Hematopoietic multipotent progenitor cell treated with erythropoietin and hydrocortisone succinate and interleukin-3 and kit ligand, for 6 days (in vitro differentiated cells): Measurements from ENCODE around the gene SIK2.

ENCODE experiments used
- DNase-seq: peaks from one replicate; pipeline ENCODE4 v3.0.0-alpha.2; 2015

SIK2 gene

DNA sequence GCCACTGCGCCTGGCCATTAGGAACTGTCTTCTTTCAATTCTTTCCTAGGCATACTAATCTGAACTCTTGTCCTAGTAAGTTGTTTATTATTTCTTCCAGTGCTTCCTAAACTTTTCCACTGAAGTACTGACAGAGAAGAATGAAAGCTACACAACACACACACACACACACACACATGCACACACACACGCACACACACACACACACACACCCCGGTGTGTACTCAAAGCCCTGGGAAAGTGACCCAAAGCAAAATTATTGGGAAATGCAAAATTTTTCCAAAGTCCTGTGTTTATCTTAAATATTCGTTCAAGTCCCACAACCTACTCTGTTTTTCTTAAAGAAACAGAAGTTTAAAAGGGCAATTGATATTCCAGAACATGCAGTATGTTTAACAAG lies 19.4 kb upstream of the SIK2 start:
- DNase-seq: no peak

DNA sequence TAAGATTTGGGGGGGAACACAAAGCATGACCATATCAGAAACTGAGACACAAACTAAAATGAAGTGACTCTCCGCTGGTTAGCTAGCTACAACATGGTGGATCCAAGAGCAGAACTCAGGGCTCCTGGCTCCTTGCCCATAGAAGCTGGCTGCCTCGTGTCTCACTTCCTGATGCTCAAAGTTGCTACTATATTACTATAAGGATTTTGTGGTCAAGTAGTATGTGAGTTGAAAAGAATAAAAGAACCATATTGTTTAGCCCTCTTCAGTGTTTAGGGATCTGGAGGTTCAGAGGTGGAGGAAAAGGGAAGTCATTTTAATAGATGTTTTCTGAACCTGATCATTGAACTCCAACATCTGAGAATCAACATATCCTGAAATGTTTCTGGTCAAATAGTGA lies 16.9 kb upstream of the SIK2 start:
- peak; percentile 35 for DNase-seq

DNA sequence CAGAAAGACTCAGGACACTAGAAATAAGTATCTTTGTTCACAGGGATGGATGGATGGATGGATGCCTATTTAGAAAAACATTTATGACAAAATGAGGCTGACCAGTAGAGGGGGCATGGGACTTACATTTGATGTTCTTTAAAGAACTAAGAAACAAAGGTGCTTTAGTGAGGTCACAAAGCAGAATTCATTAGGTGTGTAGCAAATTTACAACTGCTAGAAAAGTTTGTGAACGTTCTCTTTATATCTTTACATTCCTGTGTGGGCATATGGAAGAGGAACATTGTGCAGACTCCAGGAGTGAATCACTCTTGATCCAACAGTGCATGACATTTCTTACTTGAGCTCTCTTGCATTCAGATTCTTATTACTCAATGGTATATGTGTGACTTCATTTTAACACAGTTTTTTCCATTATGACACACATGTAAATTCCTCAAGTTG lies 15.8 kb upstream of the SIK2 start:
- peak; percentile 76 for DNase-seq

DNA sequence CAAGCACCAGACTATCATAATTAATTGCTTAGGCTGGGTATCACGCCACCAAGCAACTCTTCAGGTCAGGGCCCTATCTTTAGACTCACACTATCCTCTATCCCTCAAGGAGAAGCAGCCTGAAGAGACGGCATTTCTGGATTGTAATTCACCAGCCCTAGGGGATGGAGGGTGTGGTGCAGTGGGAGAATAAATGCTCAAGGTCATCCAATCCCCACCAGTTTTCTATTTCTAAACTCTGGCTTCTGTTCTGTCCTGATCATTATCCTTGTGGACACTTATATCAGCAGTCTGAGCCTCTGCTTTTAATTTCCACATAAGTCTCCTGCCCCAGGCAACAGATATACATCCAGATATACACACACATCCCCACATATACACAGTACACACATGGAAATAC lies 13.1 kb upstream of the SIK2 start:
- no peak for DNase-seq

- no peak for DNase-seq
Measured at GRCh38 chr11:111589886-111590499, 12.3 kb upstream of the SIK2 start.

DNA sequence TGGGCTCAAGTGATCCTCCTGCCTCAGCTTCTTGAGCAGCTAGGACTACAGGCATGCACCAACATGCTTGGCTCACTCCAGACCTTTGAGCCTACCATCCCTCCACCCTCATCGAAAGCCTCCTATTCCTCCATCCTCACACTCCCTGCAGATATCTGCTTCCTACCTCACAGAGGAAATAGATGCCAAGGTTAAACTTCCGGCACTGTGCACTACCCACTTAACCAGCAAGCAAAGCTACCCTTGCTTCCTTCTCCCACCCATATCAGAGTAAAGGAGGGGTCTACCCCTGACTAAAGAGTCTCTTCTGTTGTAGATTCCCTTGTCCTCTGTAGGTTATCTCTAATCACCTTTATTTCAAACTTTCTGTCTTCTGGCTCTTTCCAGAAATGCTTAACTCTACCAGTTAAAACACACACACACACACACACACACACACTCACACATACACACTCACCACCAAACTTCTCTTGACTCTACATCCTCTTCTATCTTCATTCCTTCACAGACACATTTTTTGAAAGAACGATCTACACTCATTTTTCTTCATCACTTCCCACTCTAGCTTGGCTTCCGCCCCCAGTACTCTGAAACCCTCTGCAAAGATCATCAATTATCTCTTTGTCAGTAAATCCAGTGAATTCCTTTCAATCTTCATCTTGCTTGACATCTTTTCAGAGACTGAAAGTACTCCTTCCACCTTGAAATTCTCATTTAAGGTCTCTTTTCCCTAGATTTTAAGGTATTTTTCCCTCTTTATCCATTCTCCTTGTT lies 10.9 kb upstream of the SIK2 start:
- no peak for DNase-seq

- DNase-seq: no peak
Measured at GRCh38 chr11:111592491-111592890, 9.8 kb upstream of the SIK2 start.

GRCh38 chr11:111596319-111596718 lies 5.9 kb upstream of the SIK2 start:
- no peak for DNase-seq

DNA sequence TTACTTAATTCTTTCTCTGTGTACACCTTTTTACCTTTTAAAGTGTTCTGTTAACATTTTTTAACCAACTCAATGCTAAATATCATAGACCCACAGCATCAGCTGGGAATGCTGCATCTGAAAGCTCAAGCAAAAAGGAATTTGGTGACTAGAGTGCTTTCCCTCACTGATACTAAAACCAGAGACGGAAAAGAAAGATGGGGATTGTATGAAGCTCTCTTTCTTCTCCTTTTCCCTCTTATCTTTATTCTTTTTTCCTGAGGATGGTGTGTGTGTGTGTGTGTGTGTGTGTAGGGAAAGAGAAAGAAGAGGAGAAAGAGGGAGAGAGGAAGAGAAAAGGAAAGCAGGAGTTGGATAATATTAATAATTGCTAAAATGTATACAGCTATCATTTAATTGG lies 4.1 kb upstream of the SIK2 start:
- no peak for DNase-seq

DNA sequence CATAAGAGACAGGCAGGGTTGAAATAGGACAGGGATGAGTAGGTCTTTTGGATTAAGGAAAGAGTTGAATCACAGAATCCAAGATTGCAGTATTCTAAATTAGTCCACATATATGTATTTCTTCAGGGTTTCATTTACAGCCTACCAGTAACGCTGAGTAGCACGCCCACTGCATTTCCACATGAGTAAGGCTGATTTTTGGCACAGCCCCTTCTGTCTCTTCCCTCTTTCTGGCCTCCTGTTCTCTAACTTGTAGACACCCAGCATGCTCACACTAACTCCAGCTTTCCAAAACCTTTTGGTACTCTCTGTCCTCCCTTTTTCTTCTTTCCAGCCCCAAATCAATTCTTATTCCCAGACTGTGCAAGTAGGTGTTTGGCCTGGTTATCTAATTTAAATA lies 3.7 kb upstream of the SIK2 start:
- no peak for DNase-seq

GRCh38 chr11:111601636-111601978 lies 642 bp upstream of the SIK2 start:
- DNase-seq: no peak

- peak; percentile 45 for DNase-seq
Measured at GRCh38 chr11:111602865-111603610, 789 bp downstream of the SIK2 start.

DNA sequence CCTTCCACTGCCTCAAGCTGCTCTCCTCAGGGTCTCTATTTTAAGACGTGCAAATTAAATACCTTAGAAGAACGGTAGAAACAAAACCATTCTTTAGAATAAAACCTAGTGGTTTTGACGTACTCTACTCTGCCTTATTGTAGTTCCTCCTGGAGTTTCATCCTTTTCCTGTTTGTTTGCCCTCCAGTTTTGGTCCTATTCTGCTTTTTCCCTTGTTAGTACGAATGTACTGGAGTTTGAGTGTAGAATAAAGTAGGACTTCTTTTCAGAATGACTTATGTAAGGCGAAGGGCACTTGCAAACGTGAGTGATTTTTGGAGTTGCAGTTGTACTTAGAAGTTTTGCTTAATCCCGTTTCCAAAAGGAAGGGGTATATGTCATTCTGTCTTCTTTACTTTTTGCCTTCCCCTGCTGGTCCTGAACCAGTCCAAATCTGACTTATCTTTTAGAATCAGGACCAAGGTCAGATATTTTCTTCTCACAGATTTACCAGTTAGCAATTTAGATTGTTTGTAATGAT lies 1.4 kb downstream of the SIK2 start:
- no peak for DNase-seq

DNA sequence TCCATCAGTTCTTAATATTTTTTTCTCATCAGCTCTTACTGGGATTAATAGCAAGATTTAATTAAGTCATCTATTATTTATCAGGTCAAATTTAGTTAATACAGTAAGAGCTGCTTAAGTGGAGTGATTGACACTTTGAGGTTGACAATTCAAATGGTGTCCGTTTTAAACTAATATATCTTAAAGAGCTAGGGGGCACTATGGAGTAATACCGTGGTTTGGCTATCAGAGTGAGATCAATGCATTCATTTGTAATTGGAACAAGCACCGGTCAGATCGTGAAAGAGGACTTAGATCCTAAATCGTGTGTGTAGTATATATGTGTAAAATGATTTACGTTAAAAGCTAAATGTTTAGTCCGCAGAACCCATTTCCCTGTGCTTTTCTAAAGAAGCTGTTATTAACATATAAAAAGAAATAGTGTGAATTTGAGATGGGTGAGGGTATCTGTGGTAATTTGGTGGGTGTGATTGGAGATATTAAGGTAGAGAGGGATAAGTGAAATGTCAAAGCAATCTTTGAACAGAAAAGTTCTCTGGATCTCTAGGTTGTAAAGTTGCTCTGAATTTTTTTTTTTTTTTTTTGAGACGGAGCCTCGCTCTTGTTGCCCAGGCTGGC lies 2.3 kb downstream of the SIK2 start:
- DNase-seq: peak; percentile 85

GRCh38 chr11:111605681-111606080 lies 3.4 kb downstream of the SIK2 start:
- no peak for DNase-seq

DNA sequence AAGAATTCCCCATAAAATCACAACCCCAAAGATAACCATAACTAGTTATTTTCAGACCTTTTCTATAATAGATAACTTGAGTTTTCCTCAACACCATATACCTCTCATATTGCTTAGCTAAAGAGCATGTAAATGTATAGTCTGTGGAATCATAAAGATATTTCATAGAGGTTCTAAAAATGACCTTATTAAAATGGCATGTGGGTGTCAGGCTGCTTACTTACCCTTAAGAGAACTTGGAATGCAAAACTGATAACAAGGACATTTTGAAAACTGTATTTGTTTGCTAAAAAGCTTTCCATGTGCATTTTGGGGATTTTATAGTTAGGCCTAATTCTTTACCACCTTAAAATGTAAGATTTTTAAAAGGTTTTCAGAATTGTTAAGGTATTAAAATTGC lies 4.7 kb downstream of the SIK2 start:
- no peak for DNase-seq

- DNase-seq: no peak
Measured at GRCh38 chr11:111607751-111608150, 5.5 kb downstream of the SIK2 start.

DNA sequence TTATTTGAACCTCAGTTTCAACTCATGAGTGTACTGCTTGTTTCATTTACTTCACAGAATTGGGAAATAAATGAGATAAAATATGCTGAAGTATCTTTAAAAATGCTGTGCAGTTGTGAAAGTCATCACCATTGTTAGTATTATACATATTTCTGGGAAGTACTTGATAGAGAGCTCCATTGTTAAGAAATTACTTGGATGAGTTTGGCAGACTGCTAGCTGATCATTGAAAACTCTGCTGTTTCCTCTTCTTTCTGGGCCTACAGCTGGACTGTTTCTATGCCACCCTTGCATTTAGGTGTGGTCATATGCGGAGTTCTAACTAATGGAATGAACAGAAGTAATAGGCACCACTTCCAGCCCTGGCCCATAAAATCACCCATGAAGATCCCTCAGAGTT lies 10.0 kb downstream of the SIK2 start:
- no peak for DNase-seq

DNA sequence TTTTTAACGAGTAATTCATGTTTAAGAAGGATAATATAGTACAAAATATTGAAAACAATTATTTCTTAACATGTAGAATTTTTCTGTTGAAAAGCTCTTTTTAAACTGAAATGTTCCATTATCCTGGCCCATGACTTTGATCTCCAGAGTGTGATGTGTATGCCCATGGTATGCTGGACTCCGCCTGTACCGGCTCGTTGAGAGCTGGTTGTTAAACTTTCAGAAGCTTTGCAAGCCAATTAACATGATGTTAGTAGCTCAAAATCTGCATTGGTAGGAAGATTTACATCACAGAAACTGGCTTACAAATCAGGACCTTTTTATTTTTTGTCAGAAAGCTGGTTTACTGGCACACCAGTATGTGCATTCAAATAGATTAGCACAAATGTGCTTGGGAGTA lies 15.0 kb downstream of the SIK2 start:
- DNase-seq: no peak

DNA sequence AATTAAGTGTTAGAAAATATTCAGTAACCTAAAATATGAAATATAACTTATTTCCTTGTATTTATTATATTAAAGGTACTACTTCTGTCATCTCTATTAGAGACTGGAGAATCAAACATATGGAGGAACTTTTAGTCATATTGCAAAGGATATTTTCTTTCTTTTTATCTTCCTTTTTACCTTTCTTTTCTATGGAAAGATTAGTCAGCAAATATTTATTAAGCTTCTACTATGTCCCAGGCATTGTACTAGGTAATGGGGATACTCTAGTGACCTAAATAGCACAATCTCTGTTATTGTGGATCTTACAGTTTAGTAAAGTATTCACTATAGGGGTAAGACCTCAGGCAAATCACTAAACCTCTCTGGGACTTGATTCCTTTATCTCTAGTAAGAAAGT lies 18.3 kb downstream of the SIK2 start:
- DNase-seq: no peak

GRCh38 chr11:111623527-111624030 lies 21.3 kb downstream of the SIK2 start:
- peak; percentile 43 for DNase-seq

- no peak for DNase-seq
Measured at GRCh38 chr11:111624608-111625007, 22.4 kb downstream of the SIK2 start.

GRCh38 chr11:111627591-111627990 lies 25.3 kb downstream of the SIK2 start:
- no peak for DNase-seq
